Suprapubic skin (tissue), 4 donors: ENCODE measurements around the gene OR51E2. TPM values are rescaled to one million over a fixed set of nuclear protein-coding genes. Genes with fewer than 3 reads are reported as not detected.
"Not testable (repeated sequence)": the region's sequence is repeated elsewhere in the genome, so short reads cannot be mapped to it uniquely, and the experiment has no call there.

ENCODE experiments used
- DNase-seq, 2 donors: peaks; one replicate each; pipeline ENCODE4 v3.0.0-alpha.2; 2019; ENCODE audit warnings: low spot score in 2 of 2
- H3K27ac ChIP-seq: fragments of 200-600 bp; sonication (generic); one replicate; pipeline ENCODE4 v1.5.1; 2019
- H3K27me3 ChIP-seq: fragments of 200-600 bp; sonication (generic); one replicate; pipeline ENCODE4 v1.5.1; 2019
- H3K36me3 ChIP-seq: fragments of 200-600 bp; sonication (generic); one replicate; pipeline ENCODE4 v1.5.1; 2019
- H3K4me1 ChIP-seq: fragments of 200-600 bp; sonication (generic); one replicate; pipeline ENCODE4 v1.5.1; 2019
- H3K4me3 ChIP-seq: fragments of 200-600 bp; sonication (generic); one replicate; pipeline ENCODE4 v1.5.1; 2019; ENCODE audit warnings: mild to moderate bottlenecking
- H3K9me3 ChIP-seq: fragments of 200-600 bp; sonication (generic); one replicate; pipeline ENCODE4 v1.5.1; 2019
- CTCF ChIP-seq, 2 donors: fragments of 200-600 bp in 1 of 2; fragments of 450-650 bp in 1 of 2; sonication (generic) in 1 of 2; IDR thresholded peaks; one replicate each; pipeline ENCODE4 v1.5.1; 2016 to 2019; ENCODE audit warnings: antibody characterized with exemption in 2 of 2, mild to moderate bottlenecking in 1 of 2, moderate library complexity in 1 of 2
- EP300 ChIP-seq: sonication (generic); formaldehyde crosslinking; IDR thresholded peaks from one replicate; pipeline ENCODE4 v1.6.1; 2017; ENCODE audit warnings: antibody characterized with exemption
- POLR2A ChIP-seq, 2 donors: fragments of 450-650 bp; IDR thresholded peaks; one replicate each; pipeline ENCODE4 v1.6.1; 2017; ENCODE audit warnings: antibody characterized with exemption in 2 of 2, mild to moderate bottlenecking in 2 of 2, moderate library complexity in 2 of 2
- POLR2AphosphoS5 ChIP-seq, 3 donors: sonication (generic); formaldehyde crosslinking; IDR thresholded peaks; one replicate each; pipeline ENCODE4 v1.6.1; 2017; ENCODE audit warnings: antibody characterized with exemption in 3 of 3
- WGBS: methylation state at CpG from one replicate; pipeline ENCODE4 v1.1.5; 2018; 5-methylcytosine and 5-hydroxymethylcytosine counted together
- total RNA-seq, 4 donors: library from RNA; depleted of rRNA; stranded (reverse); fragments of >200 nt; gene quantifications; one replicate each; pipeline ENCODE4 v1.1.0, GENCODE V29; 2016

Gene OR51E2
- total RNA-seq, result not detected

DNA sequence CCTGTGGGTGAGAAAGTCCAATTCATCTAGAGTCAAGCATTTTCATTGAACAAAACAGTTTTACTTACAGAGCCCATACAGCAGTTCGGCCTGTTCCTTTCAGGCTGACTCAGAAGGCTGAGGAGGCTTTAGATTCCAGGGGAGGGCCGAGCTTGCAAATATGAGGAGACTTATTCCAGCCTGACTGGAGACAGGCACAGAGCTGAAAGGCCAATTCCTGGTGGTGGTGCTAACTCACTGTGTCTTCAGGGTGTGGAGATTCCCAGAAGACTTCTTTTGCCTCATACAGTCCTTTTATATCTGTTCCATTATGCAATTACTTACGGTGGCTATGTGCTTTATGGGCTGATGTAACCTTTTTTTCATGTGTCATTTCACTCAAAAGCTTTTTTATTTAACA, at the start of gene OR51E2:
Gene OR51E2 (minus strand): TSS at position 269 of the 400 bp plus-strand sequence. CDS start 15,142 bp downstream, outside the sequence.
- TF ChIP-seq POLR2AphosphoS5 (IDR thresholded peaks at IDR 0.05), result no peak
- no peak for TF ChIP-seq CTCF (IDR thresholded peaks at IDR 0.05)
- TF ChIP-seq EP300, result no peak
- TF ChIP-seq POLR2A (IDR thresholded peaks at IDR 0.05), result no peak
- no peaks in the 10 kb centered on the region for H3K4me1 ChIP-seq
- no peaks in the 10 kb centered on the region for H3K27me3 ChIP-seq
- no peak within 1 kb of the TSS for H3K4me3 ChIP-seq
- DNase-seq, result no peak
- no peak within 1 kb of the TSS for H3K27ac ChIP-seq
- no peaks in the 10 kb centered on the region for H3K9me3 ChIP-seq
- 76% methylated on average over 3 of the region's 3 CpGs for WGBS
- no peaks in the 10 kb centered on the region for H3K36me3 ChIP-seq

DNA sequence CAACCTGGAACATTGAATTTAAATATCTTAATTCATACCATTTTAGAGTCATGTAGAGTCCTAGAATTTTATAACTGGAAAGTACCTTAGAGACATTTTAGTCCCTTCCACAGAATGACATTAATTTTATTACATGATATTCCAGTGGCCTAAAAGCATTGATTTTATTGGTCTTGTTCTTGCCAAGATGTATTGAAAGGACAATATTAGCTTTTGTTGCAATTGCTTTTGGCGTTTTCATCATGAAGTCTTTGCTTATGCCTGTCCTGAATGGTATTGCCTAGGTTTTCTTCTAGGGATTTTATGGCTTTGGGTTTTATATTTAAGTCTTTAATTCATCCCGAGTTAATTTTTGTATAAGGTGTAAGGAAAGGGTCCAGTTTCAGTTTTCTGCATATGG, 43.1 kb upstream of the OR51E2 start:
- Histone ChIP-seq H3K27ac (no peak overlapping the region), H3K4me3 (no peak overlapping the region), H3K27me3 (no peaks in the 10 kb centered on the region), H3K4me1 (no peaks in the 10 kb centered on the region), H3K9me3 (no peaks in the 10 kb centered on the region), H3K36me3 (no peaks in the 10 kb centered on the region)
- TF ChIP-seq POLR2A (IDR thresholded peaks at IDR 0.05) (no peak), EP300 (no peak), POLR2AphosphoS5 (IDR thresholded peaks at IDR 0.05) (no peak), CTCF (IDR thresholded peaks at IDR 0.05) (no peak)
- WGBS, result 90% methylated on average over 2 of the region's 2 CpGs
- DNase-seq, result no peak

- no peak for DNase-seq
- no peak for TF ChIP-seq POLR2A (IDR thresholded peaks at IDR 0.05)
- TF ChIP-seq EP300, result no peak
- no peak for TF ChIP-seq POLR2AphosphoS5 (IDR thresholded peaks at IDR 0.05)
- TF ChIP-seq CTCF (IDR thresholded peaks at IDR 0.05), result no peak
- Histone ChIP-seq H3K4me1 (no peaks in the 10 kb centered on the region), H3K27ac (no peak overlapping the region), H3K36me3 (no peaks in the 10 kb centered on the region), H3K4me3 (no peak overlapping the region), H3K27me3 (no peaks in the 10 kb centered on the region), H3K9me3 (no peaks in the 10 kb centered on the region)
- WGBS, result 84% methylated on average over 2 of the region's 2 CpGs
Observed at GRCh38 chr11:4727171-4727570, 29.5 kb upstream of the OR51E2 start.

- not testable (repeated sequence) for DNase-seq, H3K9me3 ChIP-seq, H3K4me3 ChIP-seq, H3K36me3 ChIP-seq, H3K27ac ChIP-seq, H3K27me3 ChIP-seq, H3K4me1 ChIP-seq
- 78% methylated on average over 14 of the region's 33 CpGs for WGBS
Observed at GRCh38 chr11:4722616-4723534, 25.2 kb upstream of the OR51E2 start.

DNA sequence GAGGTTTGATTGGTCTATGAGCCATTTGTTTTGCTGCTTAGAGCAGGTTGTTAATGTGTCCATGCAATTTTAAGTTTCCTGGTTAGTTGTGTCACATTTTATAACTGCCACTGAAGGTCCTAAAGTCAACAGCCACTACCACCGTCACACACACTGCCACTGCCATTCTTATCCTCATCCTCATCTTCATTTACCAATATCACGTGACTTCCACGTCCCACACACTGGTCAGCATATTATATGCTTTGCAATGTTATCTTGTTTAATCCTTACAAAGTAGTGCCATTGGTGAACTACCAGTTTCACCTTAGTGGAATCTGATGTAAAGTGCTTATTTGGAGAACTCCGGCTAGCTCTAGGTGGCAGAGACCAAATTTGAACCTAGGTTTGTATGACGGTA, 16.6 kb upstream of the OR51E2 start:
- H3K9me3 ChIP-seq, result no peaks in the 10 kb centered on the region
- TF ChIP-seq EP300, result no peak
- TF ChIP-seq POLR2AphosphoS5 (IDR thresholded peaks at IDR 0.05), result no peak
- TF ChIP-seq POLR2A (IDR thresholded peaks at IDR 0.05), result no peak
- no peak for TF ChIP-seq CTCF (IDR thresholded peaks at IDR 0.05)
- WGBS, result 83% methylated on average over 5 of the region's 5 CpGs
- no peak overlapping the region for H3K27ac ChIP-seq
- no peaks in the 10 kb centered on the region for H3K36me3 ChIP-seq
- H3K27me3 ChIP-seq, result no peaks in the 10 kb centered on the region
- H3K4me3 ChIP-seq, result no peak overlapping the region
- DNase-seq, result no peak
- no peaks in the 10 kb centered on the region for H3K4me1 ChIP-seq
